Measurements from ENCODE around the gene TIMP2.
"Not testable (repeated sequence)": the region's sequence is repeated elsewhere in the genome, so short reads cannot be mapped to it uniquely, and the experiment has no call there.

TIMP2 gene

GRCh38 chr17:78904371-78904770 is 20.8 kb downstream of the TIMP2 start:
- DNase-seq (ENCODE audit: low read depth) = no peak

- no peak for DNase-seq (ENCODE audit: low read depth)
Measured at GRCh38 chr17:78903101-78903779, 21.9 kb downstream of the TIMP2 start, which contains the start of gene CEP295NL. Gene CEP295NL, minus strand, starts transcription at chr17:78903201. Its CDS starts 1,373 bp downstream, at chr17:78901828.

GRCh38 chr17:78902231-78902630 is 23.0 kb downstream of the TIMP2 start:
- DNase-seq (ENCODE audit: low read depth) = not testable (repeated sequence)

- no peak for DNase-seq (ENCODE audit: low read depth)
Measured at GRCh38 chr17:78901806-78902205, 23.4 kb downstream of the TIMP2 start.

- DNase-seq (ENCODE audit: low read depth) = no peak
Measured at GRCh38 chr17:78900816-78901215, 24.4 kb downstream of the TIMP2 start.

GRCh38 chr17:78899361-78900260 is 25.6 kb downstream of the TIMP2 start:
- no peak for DNase-seq (ENCODE audit: low read depth)

GRCh38 chr17:78898947-78899346 is 26.2 kb downstream of the TIMP2 start:
- DNase-seq (ENCODE audit: low read depth) = no peak

GRCh38 chr17:78898075-78898836 is 26.9 kb downstream of the TIMP2 start:
- no peak for DNase-seq (ENCODE audit: low read depth)

- no peak for DNase-seq (ENCODE audit: low read depth)
Measured at GRCh38 chr17:78897664-78898047, 27.5 kb downstream of the TIMP2 start.

- no peak for DNase-seq (ENCODE audit: low read depth)
Measured at GRCh38 chr17:78896834-78897663, 28.1 kb downstream of the TIMP2 start.

GRCh38 chr17:78896091-78896833 is 28.9 kb downstream of the TIMP2 start:
- DNase-seq (ENCODE audit: low read depth) = no peak

- DNase-seq (ENCODE audit: low read depth) = no peak
Measured at GRCh38 chr17:78895322-78895721, 29.9 kb downstream of the TIMP2 start.

- DNase-seq (ENCODE audit: low read depth) = no peak
Measured at GRCh38 chr17:78893684-78894083, 31.5 kb downstream of the TIMP2 start.

- no peak for DNase-seq (ENCODE audit: low read depth)
Measured at GRCh38 chr17:78892936-78893379, 32.2 kb downstream of the TIMP2 start.

- no peak for DNase-seq (ENCODE audit: low read depth)
Measured at GRCh38 chr17:78892520-78892919, 32.7 kb downstream of the TIMP2 start.

- no peak for DNase-seq (ENCODE audit: low read depth)
Measured at GRCh38 chr17:78892062-78892456, 33.1 kb downstream of the TIMP2 start.

- DNase-seq (ENCODE audit: low read depth) = no peak
Measured at GRCh38 chr17:78891406-78892061, 33.7 kb downstream of the TIMP2 start.

GRCh38 chr17:78890498-78890897 is 34.7 kb downstream of the TIMP2 start:
- DNase-seq (ENCODE audit: low read depth) = peak; percentile 6

- not testable (repeated sequence) for DNase-seq (ENCODE audit: low read depth)
Measured at GRCh38 chr17:78890096-78890495, 35.1 kb downstream of the TIMP2 start.

GRCh38 chr17:78889531-78889930 is 35.7 kb downstream of the TIMP2 start:
- DNase-seq (ENCODE audit: low read depth) = no peak
